NCI-H2107 (cell line): ENCODE results near the gene FGF5.
"Not testable (repeated sequence)": the region's sequence is repeated elsewhere in the genome, so short reads cannot be mapped to it uniquely, and the experiment has no call there.

Source experiments
- DNase-seq: peaks from one replicate; lab custom pipeline; 2025; lab: John Stamatoyannopoulos, UW

The FGF5 gene

DNA sequence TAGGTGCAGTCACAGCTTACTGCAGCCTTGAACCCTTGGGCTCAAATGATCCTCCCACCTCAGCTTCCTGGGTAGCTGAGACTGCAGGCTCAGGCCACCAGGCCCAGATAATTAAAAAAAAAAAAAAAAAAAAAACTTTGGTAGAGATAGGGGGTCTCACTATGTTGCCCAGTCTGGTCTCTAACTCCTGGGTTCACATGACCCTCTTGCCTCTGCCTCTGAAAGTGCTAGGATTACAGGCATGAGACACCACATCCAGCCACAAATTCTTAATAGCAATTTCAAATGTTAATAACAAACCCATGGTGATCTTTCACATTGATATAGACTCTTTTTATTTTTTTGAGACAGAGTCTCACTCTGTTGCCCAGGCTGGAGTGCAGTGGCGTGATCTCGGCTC, 12.3 kb upstream of the FGF5 start:
- no peak for DNase-seq

DNA sequence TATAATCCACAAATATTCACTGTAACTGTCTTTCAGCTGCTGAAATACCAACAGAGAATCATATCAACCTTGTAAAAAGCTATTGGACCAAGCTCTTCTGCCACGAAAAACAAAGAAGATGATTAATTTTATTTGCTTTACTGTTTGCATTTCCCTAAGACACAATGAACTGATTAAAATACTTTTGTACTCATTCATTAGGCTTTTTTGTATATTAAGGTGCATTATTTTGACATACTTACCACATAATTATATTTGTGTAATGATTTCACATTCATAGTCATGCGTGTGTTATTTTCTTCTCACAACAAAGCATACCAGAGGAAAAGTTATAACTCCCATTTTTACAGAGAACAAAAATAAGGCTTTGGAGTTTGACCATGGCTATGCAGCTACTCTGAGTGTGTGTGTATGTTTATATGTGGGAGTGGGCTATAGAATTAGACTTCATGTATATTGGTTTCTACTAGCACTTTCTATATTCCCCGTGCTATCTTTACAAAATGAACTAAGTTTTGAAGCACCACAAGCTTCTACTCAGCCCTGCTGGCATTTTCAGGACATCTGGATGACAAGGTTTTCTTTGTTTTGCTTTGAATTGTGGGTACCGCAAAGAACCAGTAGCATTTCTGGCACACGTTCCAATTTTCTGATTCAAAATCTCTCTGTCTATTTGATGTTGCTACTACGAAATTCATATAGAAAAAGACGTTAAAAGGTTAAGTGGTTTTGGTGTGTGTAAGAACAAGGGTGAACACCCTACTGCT, 11.0 kb upstream of the FGF5 start:
- DNase-seq = no peak

GRCh38 chr4:80257851-80258250, 8.6 kb upstream of the FGF5 start:
- no peak for DNase-seq

GRCh38 chr4:80259012-80259411, 7.5 kb upstream of the FGF5 start:
- peak; percentile 22 for DNase-seq

GRCh38 chr4:80259817-80260216, 6.6 kb upstream of the FGF5 start:
- DNase-seq = no peak

- no peak for DNase-seq
Measured at GRCh38 chr4:80261989-80262600, 4.4 kb upstream of the FGF5 start.

GRCh38 chr4:80263541-80264351, 2.7 kb upstream of the FGF5 start:
- no peak for DNase-seq

- no peak for DNase-seq
Measured at GRCh38 chr4:80264352-80264647, 2.2 kb upstream of the FGF5 start.

DNA sequence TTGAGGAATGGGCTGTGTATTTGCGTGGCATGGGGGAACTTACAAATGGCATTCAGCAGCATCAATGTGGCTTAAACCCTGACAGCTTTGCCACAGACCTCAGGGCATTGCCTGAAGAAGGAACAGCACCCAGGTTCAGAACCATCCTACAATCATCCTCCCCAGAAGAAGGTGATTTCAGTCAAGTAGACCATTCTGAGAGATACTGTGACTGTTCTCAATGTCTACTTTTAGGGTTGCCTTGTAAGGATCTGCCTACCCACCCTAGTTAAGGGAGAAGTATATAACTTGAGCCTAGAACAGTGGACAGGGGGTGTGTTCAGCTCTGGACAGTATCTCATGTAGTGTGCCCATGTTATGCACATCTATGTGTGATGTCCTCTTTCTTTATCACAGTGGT, 1.6 kb upstream of the FGF5 start:
- no peak for DNase-seq

GRCh38 chr4:80265571-80266252, 752 bp upstream of the FGF5 start:
- DNase-seq = peak; percentile 14

- DNase-seq = no peak
Measured at GRCh38 chr4:80266902-80267380, 477 bp downstream of the FGF5 start.

GRCh38 chr4:80268081-80268823, 1.8 kb downstream of the FGF5 start:
- no peak for DNase-seq

DNA sequence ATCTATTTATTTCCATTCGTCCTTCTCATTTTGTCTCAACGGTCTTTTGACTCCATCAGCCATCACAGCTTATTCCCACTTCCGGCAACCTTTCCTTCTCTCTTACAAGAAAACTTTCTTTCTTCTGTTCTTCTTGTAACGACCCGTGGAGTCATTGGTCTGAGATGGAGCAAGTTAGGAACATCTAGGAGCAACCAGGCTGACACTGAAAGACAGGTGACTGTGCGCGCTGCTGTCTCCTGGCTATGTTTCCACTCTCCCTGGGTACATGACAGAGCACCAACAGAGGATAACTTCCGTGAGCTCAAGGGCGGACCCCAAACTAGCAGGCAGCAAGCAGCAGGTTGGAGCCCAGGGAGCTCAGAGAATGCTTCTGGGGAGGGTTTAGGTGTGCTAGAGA, 2.5 kb downstream of the FGF5 start:
- DNase-seq = no peak

GRCh38 chr4:80270321-80270720, 3.9 kb downstream of the FGF5 start:
- no peak for DNase-seq

DNA sequence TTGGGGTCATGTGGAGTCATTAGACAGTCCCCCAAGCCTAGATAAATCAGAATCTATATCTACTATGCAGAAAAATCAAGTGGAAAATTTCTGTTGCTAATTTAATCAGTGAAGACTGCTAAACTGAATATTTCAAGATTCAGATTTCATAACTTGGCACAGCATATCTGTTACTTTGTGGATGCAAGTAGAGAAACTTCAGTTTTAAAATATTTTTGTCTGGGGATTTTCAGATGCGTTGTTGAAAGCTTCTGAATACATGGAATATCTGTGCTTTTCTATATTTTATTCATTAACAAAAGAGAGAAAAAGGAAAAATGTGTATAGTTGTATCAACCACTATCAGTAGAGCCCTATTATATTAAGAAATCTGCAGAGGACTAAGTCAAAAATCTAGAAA, 4.4 kb downstream of the FGF5 start:
- DNase-seq = no peak

DNA sequence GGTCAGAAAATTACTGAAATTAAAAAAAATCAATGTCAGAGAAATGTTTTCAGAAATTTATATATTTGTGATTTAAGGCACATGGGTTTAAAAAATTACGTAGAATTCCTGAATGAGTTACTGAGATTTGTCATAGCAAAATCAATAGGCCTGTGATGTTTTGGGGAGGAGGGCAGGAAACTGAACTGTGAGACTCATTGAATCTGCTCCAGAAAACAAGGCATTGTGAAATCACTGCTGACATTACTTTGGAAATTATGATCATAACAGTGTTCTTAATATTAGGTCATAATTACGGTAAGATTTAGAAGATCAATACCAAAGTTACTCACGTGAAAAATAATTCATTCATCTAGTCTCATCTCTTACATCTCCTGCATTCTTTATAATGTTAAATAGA, 5.3 kb downstream of the FGF5 start:
- no peak for DNase-seq

GRCh38 chr4:80276931-80277330, 10.5 kb downstream of the FGF5 start:
- no peak for DNase-seq

- no peak for DNase-seq
Measured at GRCh38 chr4:80279751-80280150, 13.3 kb downstream of the FGF5 start.

DNA sequence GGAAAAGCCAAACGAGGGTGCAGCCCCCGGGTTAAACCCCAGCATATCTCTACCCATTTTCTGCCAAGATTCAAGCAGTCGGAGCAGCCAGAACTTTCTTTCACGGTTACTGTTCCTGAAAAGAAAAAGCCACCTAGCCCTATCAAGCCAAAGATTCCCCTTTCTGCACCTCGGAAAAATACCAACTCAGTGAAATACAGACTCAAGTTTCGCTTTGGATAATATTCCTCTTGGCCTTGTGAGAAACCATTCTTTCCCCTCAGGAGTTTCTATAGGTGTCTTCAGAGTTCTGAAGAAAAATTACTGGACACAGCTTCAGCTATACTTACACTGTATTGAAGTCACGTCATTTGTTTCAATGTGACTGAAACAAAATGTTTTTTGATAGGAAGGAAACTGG, 20.0 kb downstream of the FGF5 start:
- no peak for DNase-seq

- not testable (repeated sequence) for DNase-seq
Measured at GRCh38 chr4:80290665-80291064, 24.2 kb downstream of the FGF5 start.

DNA sequence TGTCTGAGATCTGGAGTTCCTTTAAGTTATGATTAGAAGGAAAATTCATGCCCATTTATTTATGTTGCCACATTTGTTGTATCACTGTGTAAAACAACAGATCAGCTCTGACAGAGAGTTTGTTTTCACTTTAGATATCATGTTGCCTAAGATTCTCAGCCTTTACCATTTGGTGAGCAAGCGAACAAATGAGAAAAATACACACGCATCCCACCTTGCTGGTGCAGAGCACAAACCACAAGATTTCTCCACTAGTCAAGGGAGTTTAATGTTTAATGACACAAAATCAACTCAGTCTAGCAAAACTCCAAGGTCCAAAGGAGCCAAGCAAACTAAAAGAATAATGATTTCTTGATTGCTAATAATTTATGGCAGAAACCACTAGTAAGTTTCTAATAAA, 27.7 kb downstream of the FGF5 start:
- DNase-seq = no peak

- DNase-seq = no peak
Measured at GRCh38 chr4:80295336-80295735, 28.9 kb downstream of the FGF5 start.
